DND-41 (cell line): ENCODE measurements around the gene UST.
A peak's percentile ranks its signal among the peaks of the same experiment; 100 is the strongest.

Experiments
- ATAC-seq: fragments of 200-7000 bp; cut with Tn5 transposase; 3 replicates; pipeline ENCODE4 v1.9.1; 2021; ENCODE audit warnings: low read depth; ENCODE audit not compliant: insufficient read depth
- DNase-seq: peaks from one replicate; pipeline ENCODE4 v3.0.0-alpha.2; 2020
- H2AFZ ChIP-seq: 2 replicates; pipeline ENCODE4 v1.6.0; 2012; ENCODE audit warnings: low read depth, low read length
- H3K27ac ChIP-seq: 2 replicates; pipeline ENCODE4 v1.5.1; 2012; ENCODE audit warnings: low read length, inconsistent platforms
- H3K27me3 ChIP-seq: fragments of 200-600 bp; sonication (generic); 2 replicates; pipeline ENCODE4 v1.6.0; 2012; ENCODE audit warnings: low read length, mild to moderate bottlenecking, inconsistent platforms; ENCODE audit not compliant: insufficient read depth, poor library complexity
- H3K36me3 ChIP-seq: 2 replicates; pipeline ENCODE4 v1.5.1; 2012; ENCODE audit warnings: low read length, inconsistent platforms; ENCODE audit not compliant: insufficient read depth
- H3K4me1 ChIP-seq: 2 replicates; pipeline ENCODE4 v1.5.1; 2012; ENCODE audit warnings: mild to moderate bottlenecking, low read length; ENCODE audit not compliant: insufficient read depth
- H3K4me2 ChIP-seq: 2 replicates; pipeline ENCODE4 v1.6.0; 2012; ENCODE audit warnings: mild to moderate bottlenecking, moderate library complexity, low read length, inconsistent platforms; ENCODE audit not compliant: insufficient read depth
- H3K4me3 ChIP-seq, 2 experiments: fragments of 200-600 bp in 1 of 2; shearing (Covaris generic) in 1 of 2; 2 replicates each; pipeline ENCODE4 v1.5.1; 2012 to 2016; ENCODE audit warnings: inconsistent platforms in 2 of 2, low read length in 2 of 2, mild to moderate bottlenecking in 2 of 2, low read depth in 1 of 2, moderate library complexity in 1 of 2
- H3K79me2 ChIP-seq: 2 replicates; pipeline ENCODE4 v1.6.0; 2012; ENCODE audit warnings: low read length, inconsistent platforms; ENCODE audit not compliant: insufficient read depth
- H3K9ac ChIP-seq: 2 replicates; pipeline ENCODE4 v1.6.0; 2012; ENCODE audit warnings: low read depth, mild to moderate bottlenecking, inconsistent platforms, low read length, moderate library complexity
- H3K9me3 ChIP-seq: 2 replicates; pipeline ENCODE4 v1.5.1; 2012; ENCODE audit warnings: low read length, moderate library complexity, mild to moderate bottlenecking, inconsistent platforms; ENCODE audit not compliant: insufficient read depth, severe bottlenecking
- H4K20me1 ChIP-seq: 2 replicates; pipeline ENCODE4 v1.6.0; 2012; ENCODE audit warnings: low read length; ENCODE audit not compliant: insufficient read depth
- CTCF ChIP-seq: IDR thresholded peaks from 2 replicates; pipeline ENCODE4 v1.5.1; 2012; ENCODE audit warnings: borderline replicate concordance, low read length, moderate library complexity, mild to moderate bottlenecking; ENCODE audit not compliant: poor library complexity, severe bottlenecking; ENCODE audit errors: extremely low read depth
- EZH2 ChIP-seq: IDR thresholded peaks from 3 replicates; pipeline ENCODE4 v1.6.1; 2012; ENCODE audit warnings: borderline replicate concordance, low read depth, mild to moderate bottlenecking, moderate library complexity, low read length, inconsistent platforms; ENCODE audit not compliant: severe bottlenecking

UST gene

GRCh38 chr6:149026530-149026942 lies 279.7 kb downstream of the UST start:
- H3K79me2 ChIP-seq, result no peaks in the 10 kb centered on the region
- TF ChIP-seq EZH2, result no peak
- TF ChIP-seq CTCF, result peak; percentile 74
- H3K36me3 ChIP-seq, result peaks cover 7% of the 10 kb centered on the region; the same call in 1 of the 2 replicates
- no peak overlapping the region for H3K4me3 ChIP-seq
- no peak overlapping the region for H3K27ac ChIP-seq
- H3K27me3 ChIP-seq, result no peaks in the 10 kb centered on the region
- ATAC-seq (no peak), DNase-seq (peak; percentile 57)
- H3K4me1 ChIP-seq, result peaks cover 30% of the 10 kb centered on the region
- peaks cover 3% of the 10 kb centered on the region for H3K9me3 ChIP-seq
- H4K20me1 ChIP-seq, result no peaks in the 10 kb centered on the region
- no peak overlapping the region for H3K4me2 ChIP-seq
- no peak overlapping the region for H2AFZ ChIP-seq
- H3K9ac ChIP-seq, result no peak overlapping the region

GRCh38 chr6:149027484-149027883 lies 280.7 kb downstream of the UST start:
- Histone ChIP-seq H3K4me3 (no peak overlapping the region), H3K79me2 (no peaks in the 10 kb centered on the region), H3K9ac (no peak overlapping the region), H3K4me2 (no peak overlapping the region), H3K27ac (no peak overlapping the region), H3K27me3 (no peaks in the 10 kb centered on the region), H4K20me1 (no peaks in the 10 kb centered on the region), H2AFZ (no peak overlapping the region), H3K4me1 (peaks cover 39% of the 10 kb centered on the region), H3K36me3 (peaks cover 5% of the 10 kb centered on the region; the same call in 1 of the 2 replicates), H3K9me3 (peaks cover 3% of the 10 kb centered on the region)
- no peak for DNase-seq
- TF ChIP-seq CTCF (no peak), EZH2 (no peak)
- ATAC-seq, result no peak

GRCh38 chr6:149028767-149029405 lies 282.1 kb downstream of the UST start:
- DNase-seq, result peak; percentile 75
- no peak overlapping the region for H3K9ac ChIP-seq
- no peaks in the 10 kb centered on the region for H3K36me3 ChIP-seq
- peaks cover 3% of the 10 kb centered on the region for H3K9me3 ChIP-seq
- H4K20me1 ChIP-seq, result no peaks in the 10 kb centered on the region
- peak; percentile 76 for TF ChIP-seq CTCF
- TF ChIP-seq EZH2, result no peak
- peak overlapping the region; percentile 58 for H3K27ac ChIP-seq
- H3K4me3 ChIP-seq, result no peak overlapping the region
- H3K4me1 ChIP-seq, result peaks cover 52% of the 10 kb centered on the region
- H3K27me3 ChIP-seq, result no peaks in the 10 kb centered on the region
- ATAC-seq, result peak; percentile 65
- peak overlapping the region; percentile 7; the same call in 1 of the 2 replicates for H3K4me2 ChIP-seq
- H2AFZ ChIP-seq, result peak overlapping the region; percentile 44; the same call in 1 of the 2 replicates
- no peaks in the 10 kb centered on the region for H3K79me2 ChIP-seq
